T-helper 2 cell treated with Interferon-gamma antibody and Interleukin-4, amounts not matched to agents 5 μg/mL and 100 μg/mL, for 36 hours (primary cell): ENCODE data around the gene TMEM54.

ENCODE experiments used
- DNase-seq: peaks from one replicate; pipeline ENCODE4 v3.0.0; 2021; ENCODE audit warnings: low spot score
- H3K27ac Mint-ChIP-seq: one replicate; pipeline ENCODE4 v1.8.0; 2021; ENCODE audit warnings: mild to moderate bottlenecking, mixed read lengths
- H3K27me3 Mint-ChIP-seq: one replicate; pipeline ENCODE4 v1.8.0; 2021; ENCODE audit warnings: low read depth, mixed read lengths
- H3K36me3 Mint-ChIP-seq: one replicate; pipeline ENCODE4 v1.8.0; 2021; ENCODE audit warnings: low read depth, mixed read lengths
- H3K4me1 Mint-ChIP-seq: one replicate; pipeline ENCODE4 v1.8.0; 2021; ENCODE audit warnings: low read depth, mixed read lengths
- H3K4me3 Mint-ChIP-seq: one replicate; pipeline ENCODE4 v1.8.0; 2022; ENCODE audit warnings: mild to moderate bottlenecking, moderate library complexity, mixed read lengths
- H3K9me3 Mint-ChIP-seq: one replicate; pipeline ENCODE4 v1.8.0; 2021; ENCODE audit warnings: mixed read lengths

Gene TMEM54

GRCh38 chr1:32895325-32896215, 5.6 kb downstream of the TMEM54 start:
- Mint-ChIP-seq H3K36me3 (no peaks in the 10 kb centered on the region), H3K27me3 (peaks cover 69% of the 10 kb centered on the region), H3K4me3 (no peak overlapping the region), H3K27ac (no peak overlapping the region), H3K9me3 (no peaks in the 10 kb centered on the region), H3K4me1 (peaks cover 3% of the 10 kb centered on the region)
- DNase-seq: no peak

- no peak for DNase-seq
- H3K36me3 Mint-ChIP-seq: no peaks in the 10 kb centered on the region
- H3K27ac Mint-ChIP-seq: no peak overlapping the region
- no peak overlapping the region for H3K4me3 Mint-ChIP-seq
- H3K9me3 Mint-ChIP-seq: no peaks in the 10 kb centered on the region
- H3K27me3 Mint-ChIP-seq: peaks cover 68% of the 10 kb centered on the region
- peaks cover 3% of the 10 kb centered on the region for H3K4me1 Mint-ChIP-seq
These were observed 6.5 kb downstream of the TMEM54 start for GRCh38 chr1:32894681-32895080.

GRCh38 chr1:32894019-32894600, 7.1 kb downstream of the TMEM54 start:
- peaks cover 69% of the 10 kb centered on the region for H3K27me3 Mint-ChIP-seq
- H3K36me3 Mint-ChIP-seq: no peaks in the 10 kb centered on the region
- H3K27ac Mint-ChIP-seq: no peak overlapping the region
- H3K4me1 Mint-ChIP-seq: peaks cover 3% of the 10 kb centered on the region
- no peaks in the 10 kb centered on the region for H3K9me3 Mint-ChIP-seq
- no peak for DNase-seq
- peak overlapping the region; percentile 34 for H3K4me3 Mint-ChIP-seq

GRCh38 chr1:32893198-32894018, 7.8 kb downstream of the TMEM54 start:
- Mint-ChIP-seq H3K27me3 (peaks cover 64% of the 10 kb centered on the region), H3K36me3 (no peaks in the 10 kb centered on the region), H3K27ac (no peak overlapping the region), H3K4me3 (peak overlapping the region; percentile 34), H3K9me3 (no peaks in the 10 kb centered on the region), H3K4me1 (peaks cover 3% of the 10 kb centered on the region)
- no peak for DNase-seq

GRCh38 chr1:32892368-32893197, 8.6 kb downstream of the TMEM54 start:
- Mint-ChIP-seq H3K36me3 (no peaks in the 10 kb centered on the region), H3K27me3 (peaks cover 61% of the 10 kb centered on the region), H3K27ac (no peak overlapping the region), H3K9me3 (no peaks in the 10 kb centered on the region), H3K4me3 (peak overlapping the region; percentile 35), H3K4me1 (peaks cover 3% of the 10 kb centered on the region)
- DNase-seq: peak; percentile 32

- no peak for DNase-seq
- Mint-ChIP-seq H3K9me3 (no peaks in the 10 kb centered on the region), H3K36me3 (no peaks in the 10 kb centered on the region), H3K27ac (no peak overlapping the region), H3K4me1 (peaks cover 3% of the 10 kb centered on the region), H3K4me3 (peak overlapping the region; percentile 35), H3K27me3 (peaks cover 63% of the 10 kb centered on the region)
These were observed 9.6 kb downstream of the TMEM54 start for GRCh38 chr1:32891630-32892029.

- Mint-ChIP-seq H3K36me3 (no peaks in the 10 kb centered on the region), H3K4me1 (peaks cover 3% of the 10 kb centered on the region), H3K9me3 (no peaks in the 10 kb centered on the region), H3K4me3 (no peak overlapping the region), H3K27me3 (peaks cover 60% of the 10 kb centered on the region), H3K27ac (no peak overlapping the region)
- DNase-seq: no peak
These were observed 10.0 kb downstream of the TMEM54 start for GRCh38 chr1:32891241-32891570.

- Mint-ChIP-seq H3K36me3 (no peaks in the 10 kb centered on the region), H3K9me3 (no peaks in the 10 kb centered on the region), H3K4me3 (no peak overlapping the region), H3K27me3 (peaks cover 59% of the 10 kb centered on the region), H3K27ac (no peak overlapping the region), H3K4me1 (peaks cover 3% of the 10 kb centered on the region)
- DNase-seq: no peak
These were observed 10.5 kb downstream of the TMEM54 start for GRCh38 chr1:32890516-32891240.

- H3K36me3 Mint-ChIP-seq: no peaks in the 10 kb centered on the region
- H3K4me3 Mint-ChIP-seq: no peak overlapping the region
- no peak for DNase-seq
- peaks cover 68% of the 10 kb centered on the region for H3K27me3 Mint-ChIP-seq
- H3K9me3 Mint-ChIP-seq: no peaks in the 10 kb centered on the region
- no peak overlapping the region for H3K27ac Mint-ChIP-seq
- peaks cover 5% of the 10 kb centered on the region for H3K4me1 Mint-ChIP-seq
These were observed 11.4 kb downstream of the TMEM54 start for GRCh38 chr1:32889731-32890278.

GRCh38 chr1:32888677-32889420, 12.3 kb downstream of the TMEM54 start:
- H3K36me3 Mint-ChIP-seq: no peaks in the 10 kb centered on the region
- peaks cover 72% of the 10 kb centered on the region for H3K27me3 Mint-ChIP-seq
- no peak overlapping the region for H3K27ac Mint-ChIP-seq
- H3K9me3 Mint-ChIP-seq: no peaks in the 10 kb centered on the region
- H3K4me1 Mint-ChIP-seq: peaks cover 5% of the 10 kb centered on the region
- no peak overlapping the region for H3K4me3 Mint-ChIP-seq
- no peak for DNase-seq

- DNase-seq: no peak
- H3K9me3 Mint-ChIP-seq: no peaks in the 10 kb centered on the region
- no peaks in the 10 kb centered on the region for H3K36me3 Mint-ChIP-seq
- H3K27me3 Mint-ChIP-seq: peaks cover 74% of the 10 kb centered on the region
- H3K4me1 Mint-ChIP-seq: peaks cover 5% of the 10 kb centered on the region
- no peak overlapping the region for H3K4me3 Mint-ChIP-seq
- no peak overlapping the region for H3K27ac Mint-ChIP-seq
These were observed 13.1 kb downstream of the TMEM54 start for GRCh38 chr1:32888134-32888533.

- no peak for DNase-seq
- peaks cover 73% of the 10 kb centered on the region for H3K27me3 Mint-ChIP-seq
- no peak overlapping the region for H3K4me3 Mint-ChIP-seq
- H3K27ac Mint-ChIP-seq: no peak overlapping the region
- no peaks in the 10 kb centered on the region for H3K36me3 Mint-ChIP-seq
- H3K4me1 Mint-ChIP-seq: peaks cover 5% of the 10 kb centered on the region
- no peaks in the 10 kb centered on the region for H3K9me3 Mint-ChIP-seq
These were observed 13.6 kb downstream of the TMEM54 start for GRCh38 chr1:32887623-32888022.
